Endothelial cell of umbilical vein (primary cell): ENCODE results near the gene LMO7. TPM values are rescaled to one million over a fixed set of nuclear protein-coding genes. Genes with fewer than 3 reads are reported as not detected.

Source experiments
- BruUV-seq: library from RNA; stranded (reverse); fragments of 400-500 nt; replicated peaks from 2 replicates; lab custom pipeline; 2021; lab: Mats Ljungman, UMichigan
- CTCF ChIA-PET: fragments of 300-600, 350-600 bp; sonication (Branson Sonifier 250); formaldehyde crosslinking; loops from one replicate; lab custom pipeline; 2021; ENCODE audit warnings: antibody characterized with exemption, inconsistent platforms; lab: Charles Lee
- POLR2A ChIA-PET: fragments of 300-600, 350-600 bp; sonication (Branson Sonifier 250); formaldehyde crosslinking; loops from one replicate; lab custom pipeline; 2021; ENCODE audit warnings: antibody characterized with exemption, inconsistent platforms; lab: Charles Lee
- DNase-seq: peaks from one replicate; pipeline ENCODE4 v3.0.0-alpha.2; 2011; ENCODE audit warnings: low read depth, low spot score
- FAIRE-seq: peaks from 2 replicates; lab custom pipeline; 2011; peaks lifted over from hg19 to GRCh38; lab: Jason Lieb, UNC
- H2AFZ ChIP-seq: 2 replicates; pipeline ENCODE4 v1.6.0; 2012; ENCODE audit warnings: low read depth, low read length, control low read depth, inconsistent platforms
- H3K27ac ChIP-seq: 2 replicates; pipeline ENCODE4 v1.5.1; 2011; ENCODE audit warnings: low read depth, mild to moderate bottlenecking, control low read depth, low read length, moderate library complexity; ENCODE audit not compliant: insufficient read depth
- H3K27me3 ChIP-seq, 2 experiments: 2 replicates each; pipeline versions ENCODE4 v1.6.0 to v1.6.1; 2011; ENCODE audit warnings: low read length in 2 of 2, mixed read lengths in 1 of 2; ENCODE audit not compliant: control insufficient read depth in 2 of 2, insufficient read depth in 2 of 2
- H3K36me3 ChIP-seq, 2 experiments: 2 replicates in 1 of 2; 3 replicates in 1 of 2; pipeline ENCODE4 v1.5.1; 2011; ENCODE audit warnings: low read length in 2 of 2, mild to moderate bottlenecking in 1 of 2, moderate library complexity in 1 of 2; ENCODE audit not compliant: control insufficient read depth in 2 of 2, insufficient read depth in 2 of 2; ENCODE audit errors: extremely low read depth in 1 of 2
- H3K4me1 ChIP-seq: 3 replicates; pipeline ENCODE4 v1.5.1; 2011; ENCODE audit warnings: mild to moderate bottlenecking, low read length; ENCODE audit not compliant: control insufficient read depth, insufficient read depth; ENCODE audit errors: extremely low read depth
- H3K4me2 ChIP-seq: 2 replicates; pipeline ENCODE4 v1.6.1; 2011; ENCODE audit warnings: low read length, control low read depth, mixed read lengths; ENCODE audit not compliant: insufficient read depth
- H3K4me3 ChIP-seq, 3 experiments: fragments of 200-600 bp in 1 of 3; sonication (generic), shearing (Covaris generic) in 1 of 3; replicated peaks in 1 of 3; 2 replicates each; pipeline ENCODE4 v1.5.1; 2011 to 2016; ENCODE audit warnings: control low read depth in 3 of 3, low read length in 3 of 3, mild to moderate bottlenecking in 2 of 3, inconsistent platforms in 1 of 3, low read depth in 1 of 3, moderate library complexity in 1 of 3; ENCODE audit not compliant: insufficient read depth in 1 of 3
- H3K79me2 ChIP-seq: 2 replicates; pipeline ENCODE4 v1.6.0; 2012; ENCODE audit warnings: low read length, inconsistent platforms; ENCODE audit not compliant: control insufficient read depth, insufficient read depth
- H3K9ac ChIP-seq: replicated peaks from 2 replicates; pipeline ENCODE3; 2011; ENCODE audit warnings: low read length, control low read depth; ENCODE audit not compliant: insufficient read depth; ENCODE audit errors: extremely low read depth
- H3K9me1 ChIP-seq: replicated peaks from 3 replicates; pipeline ENCODE4 v1.6.0; 2011; ENCODE audit warnings: mild to moderate bottlenecking, low read length; ENCODE audit not compliant: control insufficient read depth, insufficient read depth; ENCODE audit errors: extremely low read depth
- H3K9me3 ChIP-seq: replicated peaks from 2 replicates; pipeline ENCODE4 v1.5.1; 2012; ENCODE audit warnings: low read length, inconsistent platforms; ENCODE audit not compliant: control insufficient read depth, insufficient read depth
- H4K20me1 ChIP-seq: replicated peaks from 2 replicates; pipeline ENCODE3; 2011; ENCODE audit warnings: mild to moderate bottlenecking, low read length; ENCODE audit not compliant: control insufficient read depth, insufficient read depth; ENCODE audit errors: extremely low read depth
- EZH2 ChIP-seq: IDR thresholded peaks from 2 replicates; pipeline ENCODE4 v1.6.1; 2012; ENCODE audit warnings: borderline replicate concordance, low read depth, mild to moderate bottlenecking, moderate library complexity, low read length, inconsistent platforms; ENCODE audit not compliant: severe bottlenecking
- FOS ChIP-seq: IDR thresholded peaks from 2 replicates; pipeline ENCODE4 v1.6.1; 2011; ENCODE audit warnings: mild to moderate bottlenecking, low read length, moderate library complexity, borderline replicate concordance; ENCODE audit not compliant: insufficient read depth
- GATA2 ChIP-seq: IDR thresholded peaks from 2 replicates; pipeline ENCODE4 v1.7.0; 2011; ENCODE audit warnings: low read depth, mild to moderate bottlenecking, moderate library complexity, mixed read lengths, low read length; ENCODE audit not compliant: insufficient read length, insufficient read depth
- JUN ChIP-seq: IDR thresholded peaks from 2 replicates; pipeline ENCODE4 v1.6.1; 2011; ENCODE audit warnings: borderline replicate concordance, low read depth; ENCODE audit not compliant: insufficient read length, insufficient read depth
- MYC ChIP-seq: IDR thresholded peaks from one replicate; pipeline ENCODE4 v1.6.1; 2011; ENCODE audit warnings: mild to moderate bottlenecking, low read depth, low read length
- POLR2A ChIP-seq: IDR thresholded peaks from 2 replicates; pipeline ENCODE4 v1.6.1; 2012; ENCODE audit warnings: low read depth, mild to moderate bottlenecking, control low read depth, low read length
- POLR2AphosphoS5 ChIP-seq: IDR thresholded peaks from 2 replicates; pipeline ENCODE4 v1.6.1; 2012; ENCODE audit warnings: low read depth, mild to moderate bottlenecking, control low read depth, low read length, moderate library complexity; ENCODE audit not compliant: insufficient read depth
- dilution Hi-C: fragments of 300-500 bp; cut with MboI; formaldehyde crosslinking; loops from one replicate; pipeline ENCODE4 v1.15.0; 2019; ENCODE audit warnings: low sequenced_read_pairs; ENCODE audit not compliant: extremely low pct_ligation_motif_present
- intact Hi-C: fragments of 100-400 bp; cut with micrococcal nuclease; formaldehyde crosslinking; loops from one replicate; pipeline ENCODE4 v1.10.0; 2022
- polyA plus RNA-seq, 4 experiments: library from polyadenylated mRNA; depleted of rRNA in 3 of 4; stranded (reverse) in 3 of 4; unstranded in 1 of 4; fragments of >200 nt; gene quantifications; 2 replicates each; pipeline versions ENCODE4 v1.2.1 to v1.2.3, GENCODE V29; 2011 to 2012; ENCODE audit warnings: missing spikeins in 1 of 4
- total RNA-seq: library from RNA; stranded (reverse); gene quantifications from 2 replicates; pipeline ENCODE4 v1.2.3, GENCODE V29; 2021
- TF ChIP-seq, protein P1 (sequence below): IDR thresholded peaks from 2 replicates; pipeline ENCODE4 v1.6.1; 2011; ENCODE audit not compliant: insufficient read depth, insufficient read length
- TF ChIP-seq, protein P2 (sequence below), 2 donors: IDR thresholded peaks; 1 replicate in 1 of 2; 2 replicates in 1 of 2; pipeline ENCODE4 v1.5.1; 2011; ENCODE audit warnings: low read length in 2 of 2, mild to moderate bottlenecking in 2 of 2, moderate library complexity in 2 of 2, control low read depth in 1 of 2, inconsistent platforms in 1 of 2, low read depth in 1 of 2; ENCODE audit not compliant: insufficient read depth in 1 of 2; ENCODE audit errors: extremely low read depth in 1 of 2

Gene LMO7
- total and polyA plus RNA-seq, 2 donors (not counting 3 experiments of a cell fraction or from before 2014, with no cell fraction given) = 10.5 to 21.1 TPM

- ChIA-PET POLR2A (no interaction called here), CTCF (interaction anchor here (1.0 to 5.1 kb wide), 3 partner anchors 10 to 146 kb away, joined by 3 to 25 read pairs (median 3); no protein-coding TSS in a partner anchor)
- intact Hi-C loops (no loop called here), dilution Hi-C loops (no loop called here)
- DNase-seq (no peak), FAIRE-seq (no peak)
- TF ChIP-seq POLR2AphosphoS5 = no peak
- no peak for TF ChIP-seq EZH2
- TF ChIP-seq, protein P1, sequence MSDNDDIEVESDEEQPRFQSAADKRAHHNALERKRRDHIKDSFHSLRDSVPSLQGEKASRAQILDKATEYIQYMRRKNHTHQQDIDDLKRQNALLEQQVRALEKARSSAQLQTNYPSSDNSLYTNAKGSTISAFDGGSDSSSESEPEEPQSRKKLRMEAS = no peak
- no peak for TF ChIP-seq JUN
- Histone ChIP-seq H3K27ac (no peak overlapping the region), H3K9ac (no peak overlapping the region), H3K9me3 (no peaks in the 10 kb centered on the region), H3K27me3 (no peaks in the 10 kb centered on the region), H3K4me2 (no peak overlapping the region), H3K4me3 (no peak overlapping the region), H3K4me1 (no peaks in the 10 kb centered on the region), H3K9me1 (no peaks in the 10 kb centered on the region), H3K79me2 (no peaks in the 10 kb centered on the region), H4K20me1 (no peaks in the 10 kb centered on the region), H3K36me3 (peaks cover 0 to 4% of the 10 kb centered on the region in 2 experiments), H2AFZ (no peak overlapping the region)
- no TSS peak for BruUV-seq
These were observed 205.8 kb downstream of the LMO7 start for GRCh38 chr13:75841905-75842304.

DNA sequence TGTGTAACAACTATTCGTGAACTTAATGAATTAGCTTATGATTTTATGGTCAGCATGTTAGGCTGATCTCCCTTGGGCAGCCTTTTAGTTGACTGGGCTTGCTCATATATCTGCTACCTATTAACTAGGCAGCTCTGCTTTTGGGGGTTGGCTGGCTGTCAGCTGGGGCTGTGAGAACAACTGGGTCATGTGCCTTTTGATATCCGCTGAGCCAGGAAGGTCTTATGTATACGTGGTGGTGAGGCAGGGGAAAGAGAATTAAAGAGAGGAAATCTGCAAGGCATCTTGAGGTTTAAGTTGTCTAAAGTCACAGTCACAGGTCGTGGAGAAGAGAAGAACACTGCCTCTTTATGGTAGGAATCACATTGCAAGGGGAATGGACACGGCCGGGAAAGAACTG, 206.9 kb downstream of the LMO7 start:
- H3K9ac ChIP-seq = no peak overlapping the region
- H2AFZ ChIP-seq = no peak overlapping the region
- H3K27me3 ChIP-seq = no peaks in the 10 kb centered on the region
- CTCF ChIA-PET = interaction anchor here (0.8 to 5.1 kb wide), 2 partner anchors 13 to 147 kb away, joined by 3 to 25 read pairs; no protein-coding TSS in a partner anchor
- POLR2A ChIA-PET = no interaction called here
- intact Hi-C loops = no loop called here
- no peaks in the 10 kb centered on the region for H3K9me1 ChIP-seq
- dilution Hi-C loops = no loop called here
- H3K79me2 ChIP-seq = no peaks in the 10 kb centered on the region
- FAIRE-seq (no peak), DNase-seq (no peak)
- no peaks in the 10 kb centered on the region for H3K9me3 ChIP-seq
- TF ChIP-seq EZH2 (no peak), POLR2A (no peak), MYC (no peak), FOS (no peak), POLR2AphosphoS5 (no peak), JUN (no peak), GATA2 (no peak)
- TF ChIP-seq, protein P2, sequence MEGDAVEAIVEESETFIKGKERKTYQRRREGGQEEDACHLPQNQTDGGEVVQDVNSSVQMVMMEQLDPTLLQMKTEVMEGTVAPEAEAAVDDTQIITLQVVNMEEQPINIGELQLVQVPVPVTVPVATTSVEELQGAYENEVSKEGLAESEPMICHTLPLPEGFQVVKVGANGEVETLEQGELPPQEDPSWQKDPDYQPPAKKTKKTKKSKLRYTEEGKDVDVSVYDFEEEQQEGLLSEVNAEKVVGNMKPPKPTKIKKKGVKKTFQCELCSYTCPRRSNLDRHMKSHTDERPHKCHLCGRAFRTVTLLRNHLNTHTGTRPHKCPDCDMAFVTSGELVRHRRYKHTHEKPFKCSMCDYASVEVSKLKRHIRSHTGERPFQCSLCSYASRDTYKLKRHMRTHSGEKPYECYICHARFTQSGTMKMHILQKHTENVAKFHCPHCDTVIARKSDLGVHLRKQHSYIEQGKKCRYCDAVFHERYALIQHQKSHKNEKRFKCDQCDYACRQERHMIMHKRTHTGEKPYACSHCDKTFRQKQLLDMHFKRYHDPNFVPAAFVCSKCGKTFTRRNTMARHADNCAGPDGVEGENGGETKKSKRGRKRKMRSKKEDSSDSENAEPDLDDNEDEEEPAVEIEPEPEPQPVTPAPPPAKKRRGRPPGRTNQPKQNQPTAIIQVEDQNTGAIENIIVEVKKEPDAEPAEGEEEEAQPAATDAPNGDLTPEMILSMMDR (IDR thresholded peaks at IDR 0.05; ENCODE audit: extremely low read depth in 1 of 2, insufficient read depth in 1 of 2, low read depth in 1 of 2, low read length in 2 of 2) = no peak
- TF ChIP-seq, protein P1 = no peak
- H3K4me3 ChIP-seq = no peak overlapping the region
- H3K27ac ChIP-seq = no peak overlapping the region
- H3K36me3 ChIP-seq = peaks cover 0 to 4% of the 10 kb centered on the region in 2 experiments
- H4K20me1 ChIP-seq = no peaks in the 10 kb centered on the region
- no peak overlapping the region for H3K4me2 ChIP-seq
- BruUV-seq = no TSS peak
- no peaks in the 10 kb centered on the region for H3K4me1 ChIP-seq
